ENCODE data around the gene HOGA1.

DNA sequence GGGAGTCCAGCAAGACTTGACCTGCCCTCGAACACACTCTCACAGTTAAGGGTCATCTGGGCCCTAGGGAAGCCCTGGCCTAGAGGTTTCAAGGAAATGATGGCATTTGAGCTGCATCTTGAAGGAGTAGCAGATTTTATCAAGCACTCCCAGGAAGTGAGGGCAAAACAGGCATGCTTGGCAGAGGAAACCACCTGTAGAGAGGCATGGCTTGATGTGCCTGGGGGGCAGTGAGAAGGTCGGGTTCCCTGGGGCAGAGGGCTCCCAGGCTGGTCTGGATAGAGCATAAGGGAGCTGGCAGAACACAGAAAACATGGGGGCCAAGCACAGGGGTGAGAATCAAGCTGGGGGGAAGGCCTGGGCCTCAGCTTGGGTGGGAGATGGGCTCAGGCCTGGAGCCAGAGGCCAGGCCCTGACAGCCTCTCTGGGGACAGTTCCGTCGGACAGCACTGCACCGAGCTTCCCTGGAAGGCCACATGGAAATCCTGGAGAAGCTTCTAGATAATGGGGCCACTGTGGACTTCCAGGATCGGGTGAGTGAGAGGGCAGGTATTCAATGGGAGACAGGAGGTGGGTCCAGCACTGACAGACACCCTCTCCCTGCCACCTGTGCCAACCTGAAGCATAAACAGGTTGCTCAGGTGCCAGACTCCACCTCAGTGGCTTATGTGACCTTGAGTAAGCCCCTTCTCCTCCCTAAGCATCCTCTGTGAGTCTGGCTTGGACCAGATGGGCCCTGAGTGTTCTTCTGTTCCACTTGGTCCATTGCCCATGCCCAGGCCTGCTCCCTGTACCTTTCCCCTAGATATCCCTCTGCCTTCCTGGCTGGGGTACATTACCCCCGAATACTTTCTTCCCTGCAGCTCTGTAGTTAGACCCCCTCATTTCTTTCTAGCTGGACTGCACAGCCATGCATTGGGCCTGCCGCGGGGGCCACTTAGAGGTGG, 3.5 kb upstream of the HOGA1 start:
- no peak for TF ChIP-seq CTCF (IDR thresholded peaks at IDR 0.05; ENCODE audit: low read depth, low read length)
- no peak for TF ChIP-seq EZH2phosphoT487 (IDR thresholded peaks at IDR 0.05; ENCODE audit: low read depth)
